ENCODE data around the gene GTF3C2. TPM values are rescaled to one million over a fixed set of nuclear protein-coding genes. Genes with fewer than 3 reads are reported as not detected.

Gene GTF3C2
- total and polyA plus RNA-seq, 2 of the 4 experiments (the other 2 are of a cell fraction), result 25.5 to 36.9 TPM

GRCh38 chr2:27294928-27295327 lies 61.6 kb downstream of the GTF3C2 start:
- no CpG with 5 or more reads among the region's 8 CpGs for WGBS, 2 experiments (ENCODE audit: extremely low coverage in 2 of 2, insufficient read length in 1 of 2)
- Histone ChIP-seq H3K9me1 (ENCODE audit: insufficient read depth, low read length) (peaks cover 13% of the 10 kb centered on the region), H3K9ac (ENCODE audit: low read depth, low read length) (no peak overlapping the region), H2BK20ac (ENCODE audit: low read depth, low read length) (no peak overlapping the region), H4K20me1 (ENCODE audit: insufficient read depth, low read length) (no peaks in the 10 kb centered on the region; the same call in 1 of the 2 replicates), H2AK5ac (ENCODE audit: low read depth, low read length) (no peak overlapping the region), H2BK5ac (ENCODE audit: low read depth, low read length, poor library complexity, severe bottlenecking) (no peak overlapping the region), H3K14ac (replicated peaks; ENCODE audit: low read depth, low read length) (no peak overlapping the region), H4K5ac (ENCODE audit: low read depth, low read length) (no peak overlapping the region), H3K56ac (ENCODE audit: extremely low read depth, insufficient read depth, low read length) (no peak overlapping the region), H3K4me2 (ENCODE audit: low read depth, low read length) (no peak overlapping the region), H4K91ac (ENCODE audit: insufficient read depth, low read depth, low read length) (no peak overlapping the region), H2AFZ (replicated peaks; ENCODE audit: low read length, poor library complexity) (no peak overlapping the region), H3K27ac (ENCODE audit: insufficient read depth, low read length) (no peak overlapping the region), H3K23ac (ENCODE audit: low read depth, low read length) (no peak overlapping the region), H2AK9ac (replicated peaks; ENCODE audit: low read depth, low read length, poor library complexity) (no peak overlapping the region), H3K18ac (ENCODE audit: low read depth, low read length) (no peak overlapping the region), H3K79me1 (ENCODE audit: low read depth in 1 of 2, low read length in 2 of 2) (no peaks in the 10 kb centered on the region), H3K4me3 (ENCODE audit: insufficient read depth, low read depth, low read length) (no peak overlapping the region), H3K4ac (ENCODE audit: low read depth, low read length) (no peak overlapping the region), H4K8ac (ENCODE audit: low read depth in 2 of 2, low read length in 2 of 2) (no peak overlapping the region), H2BK15ac (ENCODE audit: low read depth, low read length) (no peak overlapping the region), H3K27me3 (ENCODE audit: control insufficient read depth, insufficient read depth, low read length) (peaks cover 8% of the 10 kb centered on the region), H3K4me1 (ENCODE audit: control insufficient read depth, insufficient read depth, low read length) (peaks cover 10% of the 10 kb centered on the region), H3K36me3 (ENCODE audit: control insufficient read depth, insufficient read depth, low read length) (no peaks in the 10 kb centered on the region), H2BK120ac (ENCODE audit: low read depth, low read length) (no peak overlapping the region), H3K9me3 (ENCODE audit: control insufficient read depth, insufficient read depth, low read length) (no peaks in the 10 kb centered on the region)
- ATAC-seq (ENCODE audit: low read depth), result no peak
- POLR2A ChIA-PET (ENCODE audit: unreplicated experiment), result no interaction called here
- DNase-seq, result no peak
- in situ Hi-C loops (cut with MboI; ENCODE audit: low sequenced_read_pairs) (no loop called here), intact Hi-C loops (cut with micrococcal nuclease) (no loop called here), dilution Hi-C loops (cut with HindIII; ENCODE audit: low sequenced_read_pairs, unreplicated experiment) (no loop called here)
- BruUV-seq (replicated peaks), result no TSS peak
- TF ChIP-seq MAFK (IDR thresholded peaks at IDR 0.05; ENCODE audit: low read depth, low read length) (no peak), USF2 (IDR thresholded peaks at IDR 0.05; ENCODE audit: low read depth, low read length) (no peak), ELK1 (IDR thresholded peaks at IDR 0.05; ENCODE audit: borderline replicate concordance, low read depth, low read length) (no peak), RFX5 (IDR thresholded peaks at IDR 0.05; ENCODE audit: low read depth, low read length) (no peak), MAZ (IDR thresholded peaks at IDR 0.05; ENCODE audit: borderline replicate concordance, low read depth, low read length) (no peak), NFE2L2 (IDR thresholded peaks at IDR 0.05; ENCODE audit: low read depth, low read length) (no peak), CTCF (conservative IDR thresholded peaks at IDR 0.05; ENCODE audit: low read depth, low read length) (no peak), BHLHE40 (IDR thresholded peaks at IDR 0.05; ENCODE audit: low read depth, low read length) (no peak), CHD1 (IDR thresholded peaks at IDR 0.05; ENCODE audit: low read depth, low read length) (no peak), RCOR1 (IDR thresholded peaks at IDR 0.05; ENCODE audit: insufficient replicate concordance, low read length) (no peak), MXI1 (IDR thresholded peaks at IDR 0.05; ENCODE audit: borderline replicate concordance, low read depth, low read length) (no peak), POLR2A (IDR thresholded peaks at IDR 0.05; ENCODE audit: low read depth, low read length) (no peak)
- CTCF ChIA-PET, result no interaction called here

Measured in IMR-90 (cell line).